ENCODE results near the gene SLK.

GRCh38 chr10:104045151-104046089, 78.5 kb downstream of the SLK start:
- TF ChIP-seq POLR2A (IDR thresholded peaks at IDR 0.05) (no peak), CTCF (IDR thresholded peaks at IDR 0.05) (peak; percentile 37 to 73 (median 68))
